NK-92 treated with Interleukin-12 subunit alpha and Interleukin-12 subunit beta, amount 100 ng/mL, for 24 hours (cell line): ENCODE results near the gene OLFML2B.
"Not testable (repeated sequence)": the region's sequence is repeated elsewhere in the genome, so short reads cannot be mapped to it uniquely, and the experiment has no call there.

ENCODE experiments used
- DNase-seq: peaks from one replicate; lab custom pipeline; 2025; lab: John Stamatoyannopoulos, UW

Gene OLFML2B

DNA sequence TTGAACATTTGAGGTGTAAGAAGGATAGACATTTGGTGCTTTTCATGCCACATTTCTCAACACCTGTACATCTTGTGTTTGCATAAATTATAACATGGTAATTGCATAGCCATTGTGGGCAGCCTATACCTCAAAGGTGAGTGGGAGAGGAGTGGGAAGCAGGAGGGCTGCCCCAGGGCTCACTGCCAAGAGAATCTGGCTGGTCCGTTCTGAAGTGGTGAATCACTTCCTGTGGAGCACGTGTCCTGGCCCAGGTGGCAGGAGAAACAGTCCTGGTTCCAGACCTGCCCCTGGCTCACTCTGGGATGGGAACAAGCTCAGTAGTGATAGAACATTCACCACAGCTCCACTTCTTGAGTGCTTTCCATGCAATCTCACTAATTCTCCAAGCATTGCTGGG, 11.6 kb upstream of the OLFML2B start:
- no peak for DNase-seq

DNA sequence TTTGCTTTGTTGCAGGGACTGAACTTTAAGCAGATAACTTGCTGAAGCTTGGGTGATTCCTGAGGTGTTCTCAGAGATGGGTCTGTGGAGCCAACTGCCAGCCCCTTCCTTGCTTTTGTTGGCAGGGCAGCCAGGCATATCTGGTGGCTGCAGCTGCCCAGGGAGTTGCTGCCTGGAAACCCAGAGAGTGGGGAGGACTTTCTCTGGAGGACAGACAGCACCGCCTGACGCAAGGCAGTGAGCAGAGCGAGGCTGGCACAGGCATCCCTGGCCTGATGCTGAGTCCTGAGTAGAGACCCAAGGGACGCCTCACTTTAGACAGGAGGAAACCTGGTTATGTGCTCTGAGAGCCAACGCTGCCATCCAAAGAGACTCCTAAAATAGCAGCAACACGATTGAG, 9.8 kb upstream of the OLFML2B start:
- DNase-seq: no peak

DNA sequence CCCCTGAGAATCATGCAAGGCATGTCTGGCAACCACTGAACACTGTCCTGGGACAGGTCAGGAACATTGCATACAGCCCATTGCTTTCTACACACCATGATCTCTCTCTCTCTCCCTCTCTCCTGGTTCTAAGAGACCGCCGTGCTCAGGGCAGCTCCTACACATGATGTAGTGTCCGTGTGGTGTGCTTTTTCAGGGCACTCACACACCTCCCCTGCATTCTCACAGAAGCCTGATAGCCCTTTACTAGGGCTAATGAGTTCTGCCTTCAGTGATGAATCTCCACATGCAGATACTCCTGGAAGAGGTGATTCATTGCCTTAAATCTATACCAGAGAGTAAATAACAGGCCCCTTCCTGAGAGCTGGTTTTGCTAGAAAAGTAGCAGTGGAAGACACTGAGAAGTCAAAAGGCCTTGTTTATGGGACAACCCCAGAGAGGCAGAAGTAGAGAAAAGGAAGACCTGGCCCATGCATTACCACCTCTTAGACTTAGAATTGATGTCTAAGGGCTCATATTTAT, 7.2 kb upstream of the OLFML2B start:
- no peak for DNase-seq

DNA sequence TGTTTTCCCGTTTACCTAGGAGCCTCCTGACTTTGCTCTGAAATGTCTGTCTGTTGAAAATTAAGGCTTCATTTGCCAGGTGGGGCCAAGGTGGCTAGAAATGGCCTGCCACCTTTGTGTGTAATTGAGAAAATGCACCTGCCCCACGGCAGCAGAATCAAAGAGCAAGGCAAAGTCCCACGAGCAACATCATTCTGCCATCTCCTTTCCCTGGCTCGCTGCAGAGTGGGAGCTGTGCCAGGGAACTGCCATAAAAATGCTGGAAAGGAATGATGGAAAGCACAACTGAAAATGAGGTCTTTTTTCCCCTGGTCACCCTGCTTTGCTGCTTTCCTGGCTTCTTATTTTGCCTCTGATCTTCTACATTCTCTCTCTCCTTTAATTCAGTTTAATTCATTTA, 5.5 kb upstream of the OLFML2B start:
- no peak for DNase-seq

DNA sequence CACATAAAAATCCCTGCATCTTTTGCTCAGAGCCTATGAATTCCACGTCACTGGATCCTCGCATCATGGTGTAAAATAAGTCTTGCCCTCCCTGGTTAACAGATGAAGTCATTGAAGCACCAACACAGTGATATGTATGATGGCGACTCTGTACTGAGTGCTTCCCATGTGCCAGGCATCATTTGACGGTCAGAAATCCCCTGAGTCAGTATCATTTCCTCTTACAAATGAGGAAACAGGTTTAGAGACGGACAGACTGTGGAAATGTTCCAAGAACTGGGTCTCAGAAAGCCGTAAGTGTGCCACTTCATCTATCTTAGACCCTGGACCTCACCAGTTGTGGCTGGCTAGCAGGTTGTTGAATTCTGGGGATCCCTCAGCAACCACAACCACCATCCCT, 5.1 kb upstream of the OLFML2B start:
- DNase-seq: no peak

DNA sequence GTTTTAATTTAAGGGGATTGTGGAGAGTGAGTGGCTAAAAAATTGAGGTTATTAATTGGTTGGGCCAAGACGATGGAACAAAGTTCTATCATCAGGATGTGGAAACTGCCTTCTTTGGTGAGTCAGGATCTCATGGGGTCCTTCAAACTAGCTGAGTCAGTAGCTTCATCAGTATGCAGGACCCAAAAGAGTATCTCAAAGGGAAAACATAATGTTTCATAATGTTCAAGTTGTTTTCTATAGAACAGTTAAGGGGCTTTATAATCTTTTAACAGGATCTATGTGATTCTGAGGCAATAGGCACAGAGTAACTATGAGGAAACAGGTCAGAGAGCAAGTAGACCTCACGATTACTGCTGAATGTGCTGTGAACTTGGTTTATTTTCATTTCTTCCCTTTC, 3.2 kb upstream of the OLFML2B start:
- DNase-seq: no peak

DNA sequence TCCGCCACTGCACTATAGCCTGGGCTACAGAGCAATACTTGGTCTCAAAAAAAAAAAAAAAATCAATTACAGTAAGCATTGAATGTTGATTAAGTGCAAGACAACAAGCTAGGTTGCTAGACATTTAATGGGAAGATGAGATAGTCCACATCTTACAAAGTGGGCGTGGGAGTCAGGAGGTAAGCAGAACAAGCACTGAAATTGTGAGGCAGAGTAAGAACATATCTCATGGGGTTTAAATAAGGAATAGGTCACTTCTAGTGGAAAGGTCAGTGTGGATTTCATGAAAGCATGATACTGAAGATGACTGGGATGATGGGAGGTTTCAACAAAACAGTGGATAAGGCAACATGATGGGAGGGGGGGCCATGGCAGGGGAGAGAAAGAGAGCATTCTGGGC, 1.9 kb upstream of the OLFML2B start:
- DNase-seq: no peak

DNA sequence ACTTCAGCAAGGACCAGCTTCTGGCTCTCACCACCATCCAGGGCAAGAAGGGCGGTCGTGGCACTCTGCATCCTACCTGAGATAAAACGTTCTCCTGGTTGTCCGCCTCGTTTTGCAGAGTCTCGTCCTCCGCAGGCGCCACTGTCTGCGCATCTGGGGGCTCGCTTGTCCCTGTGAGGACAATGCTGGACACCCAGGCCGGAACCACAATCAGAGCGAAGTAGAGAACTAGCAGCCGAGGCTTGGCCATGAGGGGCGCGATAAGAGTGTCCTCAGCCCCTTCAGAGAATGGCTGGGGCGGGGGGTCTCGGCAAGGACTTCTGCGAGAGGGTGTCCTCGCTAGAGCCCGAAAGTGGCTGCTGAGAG, 505 bp downstream of the OLFML2B start:
- DNase-seq: no peak

DNA sequence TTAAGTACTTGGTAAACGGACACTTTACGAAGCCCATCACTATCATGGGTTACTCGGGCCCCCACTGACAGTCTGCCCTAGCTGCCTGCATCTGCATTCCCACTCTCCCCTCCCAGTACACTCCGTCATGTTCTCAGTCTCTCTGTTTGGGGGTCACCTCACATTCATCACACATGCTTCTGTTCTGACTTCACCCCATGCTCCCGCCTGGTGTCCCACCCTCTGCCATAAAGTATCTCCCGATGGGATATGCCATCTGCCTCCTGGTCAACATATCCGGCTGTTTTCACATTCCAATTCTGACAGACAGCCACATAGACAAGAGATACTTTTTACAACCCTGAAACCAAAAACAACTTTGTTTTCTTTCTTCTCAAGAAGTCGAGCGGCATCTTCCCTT, 1.0 kb downstream of the OLFML2B start:
- no peak for DNase-seq

DNA sequence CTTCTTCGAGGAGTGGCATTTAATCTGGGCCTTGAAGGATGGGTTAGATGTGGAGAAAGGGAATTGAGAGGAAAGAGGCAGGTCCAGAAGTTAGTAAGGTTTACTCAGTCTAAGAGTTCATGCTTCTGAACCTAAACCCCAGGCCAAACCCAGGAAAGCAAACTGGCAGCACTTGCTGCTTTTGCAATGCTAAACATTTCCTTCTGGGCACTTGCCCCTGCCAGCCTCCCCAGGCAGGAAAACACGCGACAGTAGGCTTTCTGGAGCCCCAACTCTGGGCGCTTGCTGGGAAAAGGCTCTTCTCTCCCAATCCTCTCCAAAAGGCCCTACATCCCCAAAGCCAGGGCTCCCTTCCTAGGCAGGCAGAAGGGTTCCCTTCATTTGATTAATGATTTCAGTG, 2.5 kb downstream of the OLFML2B start:
- DNase-seq: no peak

DNA sequence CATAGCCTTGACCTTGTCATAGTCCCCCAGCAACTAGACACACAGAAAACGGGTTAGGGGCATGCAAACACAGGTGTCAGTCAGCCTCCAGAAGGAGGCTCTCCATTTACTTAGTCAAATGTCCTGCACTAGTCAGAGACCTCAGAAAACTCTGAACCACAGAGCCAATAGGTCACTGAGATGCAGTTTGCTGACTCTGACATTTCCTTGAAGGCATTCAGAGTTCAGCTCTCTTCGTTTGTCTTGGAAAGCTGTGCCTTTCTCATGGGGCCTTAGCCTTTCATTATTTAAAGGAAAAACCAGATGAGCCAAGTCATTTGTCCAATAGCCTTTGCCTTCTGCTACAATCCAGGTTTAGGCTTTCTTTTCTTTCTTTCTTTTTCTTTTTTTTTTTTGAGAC, 3.5 kb downstream of the OLFML2B start:
- no peak for DNase-seq

DNA sequence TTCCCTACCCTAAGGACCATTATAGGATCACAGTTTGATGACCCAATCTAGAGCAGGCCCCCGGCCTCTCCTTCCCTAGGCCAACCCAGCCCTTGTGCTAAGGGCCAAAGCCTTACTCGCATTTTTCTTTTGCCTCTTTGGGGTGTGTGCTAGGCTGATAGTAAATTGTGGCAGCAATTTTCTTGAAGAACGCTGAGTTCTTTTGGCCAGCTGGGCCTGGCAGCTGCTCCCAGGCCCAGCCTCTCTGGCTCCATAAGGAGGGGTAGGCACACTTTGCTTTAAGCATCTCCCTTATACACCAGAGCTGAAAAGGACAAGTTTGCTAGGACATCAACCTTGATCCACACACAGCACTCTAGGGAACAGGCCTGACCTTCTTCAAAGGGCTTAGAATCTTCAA, 4.2 kb downstream of the OLFML2B start:
- DNase-seq: no peak

DNA sequence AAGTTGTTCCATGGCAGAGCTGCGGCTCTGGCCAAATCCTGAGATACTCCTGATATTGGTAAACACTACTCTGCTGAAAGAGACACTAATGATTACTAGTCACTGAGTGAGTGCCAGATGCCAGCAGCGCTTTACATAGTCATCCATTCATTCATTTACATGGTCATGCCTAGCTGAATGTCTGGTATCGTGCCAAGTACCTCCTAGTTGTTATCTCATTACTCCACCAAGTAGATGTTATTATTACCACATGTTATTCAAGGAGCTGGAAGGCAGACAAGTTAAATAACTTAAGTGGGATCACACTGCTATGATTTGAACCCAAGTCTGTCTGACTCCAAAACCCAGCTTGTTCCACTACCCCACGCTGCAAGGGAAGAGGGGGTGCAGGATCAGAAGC, 4.7 kb downstream of the OLFML2B start:
- DNase-seq: no peak

DNA sequence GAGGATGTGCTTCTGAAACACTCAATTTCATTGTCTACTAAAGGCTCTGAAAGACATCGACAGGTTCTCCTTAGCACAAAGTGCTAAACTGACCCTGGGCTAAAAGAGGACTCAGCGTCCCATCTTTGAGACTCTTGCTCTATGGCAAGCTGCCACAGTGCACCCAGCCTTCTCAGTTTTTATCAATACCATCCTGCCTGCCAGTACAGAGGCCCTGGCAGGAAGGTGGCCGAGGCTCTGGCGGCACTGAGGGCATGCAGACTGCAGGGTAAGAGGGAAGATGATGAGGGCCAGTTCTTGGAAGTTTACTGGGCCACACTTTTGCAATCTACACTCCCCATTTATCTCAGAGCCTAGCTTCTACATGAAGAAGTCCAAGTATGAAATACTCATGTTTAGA, 5.3 kb downstream of the OLFML2B start:
- no peak for DNase-seq

DNA sequence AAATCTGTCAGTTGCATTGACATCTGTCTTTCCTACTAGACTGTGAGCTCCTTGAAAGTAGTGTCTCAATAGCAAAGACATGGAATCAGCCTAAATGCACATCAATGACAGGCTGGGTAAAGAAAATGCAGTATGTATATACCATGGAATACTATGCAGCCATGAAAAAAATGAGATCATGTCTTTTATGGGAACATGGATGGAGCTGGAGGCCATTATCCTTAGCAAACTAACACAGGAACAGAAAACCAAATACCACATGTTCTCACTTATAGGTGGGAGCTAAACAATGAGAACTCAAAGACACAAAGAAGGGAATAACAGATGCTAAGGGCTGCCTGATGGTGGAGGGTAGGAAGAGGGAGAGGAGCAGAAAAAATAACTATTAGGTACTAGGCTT, 5.9 kb downstream of the OLFML2B start:
- not testable (repeated sequence) for DNase-seq

DNA sequence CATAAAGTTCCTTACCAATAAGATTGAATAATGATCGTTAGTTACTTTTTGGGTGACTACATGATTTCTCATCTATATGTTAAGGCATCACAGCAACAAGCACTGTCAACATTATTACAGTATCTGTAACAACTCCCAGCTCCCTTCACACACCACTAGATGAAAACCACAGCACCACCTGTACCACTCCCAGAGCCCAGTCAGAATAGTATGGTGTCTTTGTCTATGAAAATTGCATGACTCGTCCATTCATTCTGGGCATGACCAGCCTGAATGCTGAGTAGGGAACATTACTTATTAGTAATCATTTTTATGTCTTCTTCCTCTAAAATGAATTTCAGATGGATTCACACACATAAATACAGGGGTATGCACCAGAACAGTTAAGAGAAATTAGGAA, 7.0 kb downstream of the OLFML2B start:
- DNase-seq: no peak

DNA sequence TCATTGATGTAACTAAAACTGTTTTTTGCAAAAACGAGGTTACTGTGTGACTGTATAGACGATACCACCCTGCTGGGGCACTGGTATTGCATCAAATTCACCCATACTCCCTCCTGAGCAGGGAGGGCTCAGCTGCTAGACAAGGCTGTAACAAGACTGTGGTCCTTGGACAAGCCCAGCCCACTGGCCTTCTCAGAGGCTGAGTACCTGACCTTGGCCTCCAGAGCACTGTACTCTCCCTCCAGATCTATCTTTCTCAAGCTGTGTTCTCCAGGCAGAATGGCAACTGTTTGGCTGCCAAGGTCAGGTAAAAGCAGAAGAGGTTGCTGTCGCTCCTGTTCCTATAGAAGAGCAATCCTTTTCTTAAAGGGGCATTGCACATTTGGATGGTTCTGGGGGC, 8.5 kb downstream of the OLFML2B start:
- no peak for DNase-seq

DNA sequence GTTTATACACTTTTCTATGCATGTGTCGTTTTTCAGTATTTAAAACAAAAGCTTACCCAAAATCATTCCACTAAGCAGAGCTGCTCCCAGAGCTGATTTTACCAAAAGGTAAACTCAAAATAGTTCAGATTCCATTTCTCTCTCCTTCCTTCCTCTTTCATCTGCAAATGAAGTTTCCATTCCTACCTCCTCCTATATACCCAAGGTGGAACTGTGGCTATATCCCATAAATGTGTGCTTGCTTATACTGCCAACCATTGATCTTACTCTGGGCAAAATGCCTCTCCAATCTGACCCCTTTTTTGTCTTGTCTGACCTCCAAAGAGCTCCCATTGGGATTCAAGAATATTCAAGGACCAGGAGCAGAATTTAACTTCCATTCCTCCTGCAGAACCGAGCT, 9.5 kb downstream of the OLFML2B start:
- no peak for DNase-seq

DNA sequence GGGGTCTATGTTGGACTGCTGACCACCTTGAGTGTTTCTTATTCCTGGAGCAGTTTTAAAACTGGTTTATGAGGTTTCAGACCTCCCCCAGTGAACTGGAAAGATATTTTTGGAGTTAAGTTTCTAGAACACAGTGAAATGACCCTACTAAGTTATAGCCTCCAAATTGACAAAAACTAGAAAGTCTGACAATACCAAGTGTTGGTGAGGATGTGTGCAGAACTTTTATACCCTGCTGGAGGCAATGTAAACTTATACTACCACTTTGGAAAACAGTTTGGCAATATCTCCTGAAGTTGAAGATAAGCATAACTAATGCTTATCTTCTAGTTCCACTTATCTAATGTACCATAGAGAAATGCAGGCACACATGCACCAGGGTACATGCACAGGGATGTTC, 10.4 kb downstream of the OLFML2B start:
- no peak for DNase-seq

DNA sequence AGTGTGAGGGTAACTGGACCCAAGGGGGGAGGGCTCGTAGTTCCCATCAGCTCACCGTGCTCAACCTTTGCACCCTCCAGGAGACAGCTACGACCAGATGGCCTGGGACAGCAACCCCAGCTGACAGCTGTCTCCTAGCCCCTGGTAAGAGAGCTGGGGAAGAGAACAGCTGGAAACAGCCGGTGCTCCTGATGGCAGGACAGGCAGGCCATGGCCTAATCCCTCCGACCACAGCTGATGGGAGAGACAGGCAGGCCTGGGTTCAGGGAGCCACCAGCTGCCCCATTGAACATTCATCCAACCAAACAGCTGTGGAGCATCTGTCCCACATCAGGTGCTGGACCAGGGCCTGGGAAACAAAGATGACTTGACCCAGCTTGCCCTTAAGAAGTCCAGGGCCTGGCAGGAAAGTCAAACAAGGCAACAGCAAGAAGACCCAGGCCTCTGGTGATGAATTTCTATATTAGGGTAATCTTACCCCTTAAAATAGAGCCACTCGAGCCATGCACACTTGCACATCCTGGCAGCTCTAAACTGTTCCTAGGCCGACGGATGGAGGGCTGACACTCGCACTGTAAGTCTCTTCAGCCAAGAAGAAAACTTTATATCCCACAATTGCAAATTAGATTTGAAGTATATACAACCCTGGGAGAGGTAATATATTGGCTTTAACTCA, 12.2 kb downstream of the OLFML2B start:
- DNase-seq: no peak

DNA sequence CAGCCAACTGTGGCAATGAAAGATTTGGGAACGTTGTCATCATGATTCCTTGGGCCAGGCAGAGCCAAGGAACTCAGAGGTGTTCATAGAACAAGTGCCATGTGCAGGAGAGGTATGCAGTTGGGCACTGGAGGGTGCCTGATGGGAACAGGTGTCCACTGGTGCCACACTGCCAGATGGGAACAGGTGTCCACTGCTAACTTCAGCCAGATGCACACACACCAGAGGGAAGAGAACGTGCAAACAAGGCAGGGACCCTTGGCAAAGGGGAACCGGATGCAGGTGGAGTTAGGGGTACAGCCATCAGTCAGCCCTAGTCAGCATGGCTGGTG, 13.5 kb downstream of the OLFML2B start:
- no peak for DNase-seq

DNA sequence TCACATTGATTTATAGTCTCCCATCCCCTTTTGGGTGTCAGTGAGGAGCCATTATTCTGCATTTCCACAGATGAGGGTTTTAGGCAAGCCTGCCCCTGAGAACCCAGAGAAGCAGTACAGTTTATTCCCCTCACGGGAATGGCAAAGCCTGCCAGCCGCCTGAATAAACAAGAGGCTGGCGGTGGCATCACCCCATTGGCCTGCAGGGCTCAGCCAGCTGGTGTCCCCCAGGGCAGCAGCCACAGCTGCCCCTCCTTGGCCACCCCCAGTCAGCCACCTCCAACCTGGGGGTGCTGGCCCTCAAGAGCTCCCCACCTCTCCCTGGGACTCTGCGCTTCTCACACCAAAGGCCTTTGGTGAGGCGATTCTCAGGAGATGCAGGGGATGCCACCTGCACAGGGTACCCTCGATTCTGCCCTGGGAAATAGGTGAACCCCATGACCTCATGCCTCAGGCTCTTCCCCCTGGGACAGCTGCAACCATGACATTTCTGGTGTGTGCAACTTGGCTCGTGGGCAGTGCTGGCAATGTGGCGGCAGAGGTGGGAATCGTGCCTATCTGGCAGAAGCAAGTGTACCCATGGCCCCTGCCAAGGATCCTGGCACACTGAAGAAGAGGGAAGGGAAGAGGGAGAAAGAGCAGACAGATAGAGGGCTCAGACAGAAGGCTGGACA, 14.0 kb downstream of the OLFML2B start:
- no peak for DNase-seq

DNA sequence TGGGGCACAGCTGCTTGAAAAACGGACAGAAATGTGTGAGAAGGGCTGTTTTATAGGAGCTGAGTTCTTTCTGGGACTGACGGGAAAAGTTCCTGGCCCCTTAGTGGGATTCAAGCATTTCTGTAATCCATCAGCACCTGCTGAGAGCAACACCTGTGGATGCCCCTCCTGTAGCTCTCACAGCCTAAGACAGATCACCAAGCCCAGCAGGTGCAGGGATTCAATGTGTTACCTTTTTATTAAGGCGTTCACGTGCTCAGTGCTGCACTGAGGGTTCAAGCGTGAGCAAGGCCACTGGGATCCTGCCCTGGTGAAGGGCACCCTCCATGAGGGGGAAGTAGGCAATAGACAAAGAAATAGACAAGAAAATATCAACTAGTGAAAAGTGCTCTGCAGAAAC, 14.9 kb downstream of the OLFML2B start:
- no peak for DNase-seq

DNA sequence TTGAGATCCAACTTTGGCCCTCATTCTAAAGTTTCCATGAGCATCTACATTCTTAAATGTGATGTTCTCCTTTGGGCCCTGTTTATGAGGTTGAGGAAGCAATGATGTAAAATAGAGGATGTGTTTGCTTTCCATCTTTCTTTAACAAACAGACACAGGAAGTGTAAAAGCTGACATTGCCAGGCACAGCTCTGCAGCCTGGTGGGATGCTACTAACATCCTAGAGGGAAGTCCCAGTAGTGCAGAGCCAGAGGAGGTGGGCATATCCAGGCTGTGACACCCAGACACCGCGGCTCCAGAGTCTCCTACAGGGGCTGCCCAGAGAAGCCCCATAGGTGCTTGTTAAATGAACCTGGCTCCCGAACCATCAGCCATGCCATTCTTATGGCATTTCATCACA, 16.2 kb downstream of the OLFML2B start:
- no peak for DNase-seq
